HCT116 (cell line): Measurements from ENCODE around the gene RIT2. TPM values are rescaled to one million over a fixed set of nuclear protein-coding genes. Genes with fewer than 3 reads are reported as not detected.

Experiments used
- ATAC-seq: fragments of 200-7000 bp; cut with Tn5 transposase; 2 replicates; pipeline ENCODE4 v1.9.1; 2020; ENCODE audit warnings: mild to moderate bottlenecking, moderate library complexity
- BruUV-seq: library from RNA; stranded (reverse); fragments of 400-500 nt; replicated peaks from 2 replicates; lab custom pipeline; 2021; lab: Mats Ljungman, UMichigan
- CTCF ChIA-PET: fragments of 300-600 bp; sonication (Branson Sonifier 250); formaldehyde crosslinking; loops from one replicate; lab custom pipeline; 2021; ENCODE audit warnings: antibody characterized with exemption; lab: Charles Lee
- POLR2A ChIA-PET: fragments of 300-600, 350-600 bp; sonication (Branson Sonifier 250); formaldehyde crosslinking; loops from one replicate; lab custom pipeline; 2021; ENCODE audit warnings: antibody characterized with exemption; lab: Charles Lee
- RAD21 ChIA-PET, 2 experiments: fragments of 300-600 bp; sonication (Branson Sonifier 250); formaldehyde crosslinking; loops; one replicate each; lab custom pipeline; 2023; ENCODE audit warnings: low total read pairs in 2 of 2; ENCODE audit not compliant: uncharacterized antibody in 2 of 2, unreplicated experiment in 2 of 2, low non-redundant PET in 1 of 2; lab: Charles Lee
- DNase-seq: peaks from one replicate; pipeline ENCODE4 v3.0.0-alpha.2; 2010; ENCODE audit warnings: low read depth, low spot score
- H2AFZ ChIP-seq: fragments of 200-600 bp; shearing (Covaris generic), sonication (generic); 2 replicates; pipeline ENCODE4 v1.6.1; 2017; ENCODE audit warnings: low read depth, mixed run types, mixed read lengths, antibody characterized with exemption, low read length; ENCODE audit not compliant: poor library complexity, severe bottlenecking
- H3K27ac ChIP-seq: 2 replicates; pipeline ENCODE4 v1.5.1; 2012; ENCODE audit warnings: low read depth, low read length
- H3K27me3 ChIP-seq: fragments of 200-600 bp; sonication (generic); 2 replicates; pipeline ENCODE4 v1.6.1; 2016; ENCODE audit warnings: mixed run types, low read length, mixed read lengths; ENCODE audit not compliant: insufficient read depth
- H3K36me3 ChIP-seq, 2 experiments: fragments of 200-500 bp in 1 of 2; fragments of 200-600 bp in 1 of 2; sonication (Bioruptor generic) in 1 of 2; sonication (generic) in 1 of 2; 2 replicates each; pipeline versions ENCODE4 v1.5.1 to v1.6.1; 2014 to 2016; ENCODE audit warnings: low read length in 2 of 2, inconsistent platforms in 1 of 2, mixed read lengths in 1 of 2, mixed run types in 1 of 2; ENCODE audit not compliant: insufficient read depth in 2 of 2, control insufficient read depth in 1 of 2
- H3K4me1 ChIP-seq, 2 experiments: fragments of 200-600 bp in 1 of 2; sonication (generic) in 1 of 2; 2 replicates each; pipeline versions ENCODE4 v1.5.1 to v1.6.1; 2012 to 2017; ENCODE audit warnings: low read length in 2 of 2, inconsistent platforms in 1 of 2, mild to moderate bottlenecking in 1 of 2, mixed read lengths in 1 of 2, mixed run types in 1 of 2, moderate library complexity in 1 of 2; ENCODE audit not compliant: insufficient read depth in 2 of 2, control insufficient read depth in 1 of 2
- H3K4me2 ChIP-seq: fragments of 200-600 bp; sonication (generic); 2 replicates; pipeline ENCODE4 v1.6.1; 2017; ENCODE audit warnings: mixed run types, low read length, mixed read lengths
- H3K4me3 ChIP-seq, 2 experiments: fragments of 200-600 bp in 1 of 2; sonication (generic) in 1 of 2; replicated peaks in 1 of 2; 2 replicates each; pipeline ENCODE4 v1.5.1; 2011 to 2016; ENCODE audit warnings: low read length in 2 of 2, control low read depth in 1 of 2, low read depth in 1 of 2, mild to moderate bottlenecking in 1 of 2, mixed read lengths in 1 of 2, mixed run types in 1 of 2
- H3K79me2 ChIP-seq: fragments of 200-600 bp; sonication (generic); 2 replicates; pipeline ENCODE4 v1.6.1; 2017; ENCODE audit warnings: mild to moderate bottlenecking, mixed run types, low read length, moderate library complexity, mixed read lengths; ENCODE audit not compliant: insufficient read depth
- H3K9ac ChIP-seq: fragments of 200-600 bp; sonication (generic); 2 replicates; pipeline ENCODE4 v1.6.1; 2016; ENCODE audit warnings: low read length, mixed read lengths
- H3K9me2 ChIP-seq: fragments of 200-600 bp; sonication (generic), shearing (Covaris generic); 2 replicates; pipeline ENCODE4 v1.6.1; 2017; ENCODE audit warnings: mixed run types, mild to moderate bottlenecking, moderate library complexity; ENCODE audit not compliant: insufficient read depth
- H3K9me3 ChIP-seq, 2 experiments: fragments of 200-500 bp in 1 of 2; fragments of 200-600 bp in 1 of 2; sonication (Bioruptor generic) in 1 of 2; sonication (generic) in 1 of 2; 2 replicates each; pipeline ENCODE4 v1.6.1; 2014 to 2017; ENCODE audit warnings: low read length in 2 of 2, mixed read lengths in 2 of 2, inconsistent platforms in 1 of 2, low read depth in 1 of 2, mild to moderate bottlenecking in 1 of 2, mixed run types in 1 of 2, moderate library complexity in 1 of 2; ENCODE audit not compliant: control insufficient read depth in 1 of 2, insufficient read depth in 1 of 2
- H4K20me1 ChIP-seq: fragments of 200-600 bp; sonication (generic), shearing (Covaris generic); 2 replicates; pipeline ENCODE4 v1.6.1; 2017; ENCODE audit warnings: mixed run types, mild to moderate bottlenecking, moderate library complexity; ENCODE audit not compliant: insufficient read depth
- CBX3 ChIP-seq: IDR thresholded peaks from 2 replicates; pipeline ENCODE4 v1.6.1; 2012; ENCODE audit warnings: low read depth
- EGR1 ChIP-seq: IDR thresholded peaks from 2 replicates; pipeline ENCODE4 v1.6.1; 2012; ENCODE audit warnings: low read depth
- EZH2 ChIP-seq: fragments of 200-600 bp; sonication (generic); IDR thresholded peaks from 2 replicates; pipeline ENCODE4 v1.6.1; 2017; ENCODE audit warnings: antibody characterized with exemption, mixed run types
- EZH2phosphoT487 ChIP-seq: fragments of 200-600 bp; IDR thresholded peaks from 2 replicates; pipeline ENCODE4 v1.6.1; 2018; ENCODE audit warnings: antibody characterized with exemption, borderline replicate concordance
- JUND ChIP-seq: IDR thresholded peaks from 2 replicates; pipeline ENCODE4 v1.6.1; 2012
- POLR2A ChIP-seq: IDR thresholded peaks from 2 replicates; pipeline ENCODE4 v1.7.0; 2011; ENCODE audit warnings: borderline replicate concordance; ENCODE audit not compliant: insufficient read depth, insufficient read length; ENCODE audit errors: extremely low read depth
- POLR2AphosphoS5 ChIP-seq: IDR thresholded peaks from 2 replicates; pipeline ENCODE4 v1.6.1; 2011; ENCODE audit warnings: mild to moderate bottlenecking, low read depth, low read length, moderate library complexity
- RAD21 ChIP-seq: IDR thresholded peaks from 2 replicates; pipeline ENCODE4 v1.6.1; 2012; ENCODE audit warnings: low read depth, mild to moderate bottlenecking
- SP1 ChIP-seq: IDR thresholded peaks from 2 replicates; pipeline ENCODE4 v1.6.1; 2012; ENCODE audit warnings: low read depth
- SRF ChIP-seq: IDR thresholded peaks from 2 replicates; pipeline ENCODE4 v1.6.1; 2012; ENCODE audit warnings: low read depth
- TCF7L2 ChIP-seq: IDR thresholded peaks from 2 replicates; pipeline ENCODE4 v1.7.0; 2011; ENCODE audit warnings: borderline replicate concordance, inconsistent platforms; ENCODE audit not compliant: insufficient read depth, insufficient read length; ENCODE audit errors: extremely low read depth
- ZFX ChIP-seq: fragments of 450-650 bp; IDR thresholded peaks from 2 replicates; pipeline ENCODE4 v1.6.1; 2017
- ZNF274 ChIP-seq: fragments of 200-500 bp; sonication (Bioruptor generic); IDR thresholded peaks from 2 replicates; pipeline ENCODE4 v1.6.1; 2014; ENCODE audit warnings: mild to moderate bottlenecking, low read depth, low read length, inconsistent platforms
- intact Hi-C: fragments of 100-400 bp; cut with micrococcal nuclease; formaldehyde crosslinking; loops from 2 replicates; pipeline ENCODE4 v1.10.0; 2022
- total RNA-seq: library from RNA; stranded (reverse); gene quantifications from one replicate; pipeline ENCODE4 v1.2.1, GENCODE V29; 2021; ENCODE audit not compliant: unreplicated experiment
- TF ChIP-seq, protein P1 (sequence below): IDR thresholded peaks from 2 replicates; pipeline ENCODE4 v1.6.1; 2012
- TF ChIP-seq, protein P2 (sequence below): IDR thresholded peaks from 2 replicates; pipeline ENCODE4 v1.6.1; 2012; ENCODE audit warnings: low read depth
- TF ChIP-seq, protein P3 (sequence below): IDR thresholded peaks from 2 replicates; pipeline ENCODE4 v1.6.1; 2011; ENCODE audit warnings: mild to moderate bottlenecking, low read length, moderate library complexity; ENCODE audit not compliant: insufficient replicate concordance; ENCODE audit errors: extremely low read depth

RIT2 gene
- total RNA-seq, 1 experiment from 2014 or later: not detected

DNA sequence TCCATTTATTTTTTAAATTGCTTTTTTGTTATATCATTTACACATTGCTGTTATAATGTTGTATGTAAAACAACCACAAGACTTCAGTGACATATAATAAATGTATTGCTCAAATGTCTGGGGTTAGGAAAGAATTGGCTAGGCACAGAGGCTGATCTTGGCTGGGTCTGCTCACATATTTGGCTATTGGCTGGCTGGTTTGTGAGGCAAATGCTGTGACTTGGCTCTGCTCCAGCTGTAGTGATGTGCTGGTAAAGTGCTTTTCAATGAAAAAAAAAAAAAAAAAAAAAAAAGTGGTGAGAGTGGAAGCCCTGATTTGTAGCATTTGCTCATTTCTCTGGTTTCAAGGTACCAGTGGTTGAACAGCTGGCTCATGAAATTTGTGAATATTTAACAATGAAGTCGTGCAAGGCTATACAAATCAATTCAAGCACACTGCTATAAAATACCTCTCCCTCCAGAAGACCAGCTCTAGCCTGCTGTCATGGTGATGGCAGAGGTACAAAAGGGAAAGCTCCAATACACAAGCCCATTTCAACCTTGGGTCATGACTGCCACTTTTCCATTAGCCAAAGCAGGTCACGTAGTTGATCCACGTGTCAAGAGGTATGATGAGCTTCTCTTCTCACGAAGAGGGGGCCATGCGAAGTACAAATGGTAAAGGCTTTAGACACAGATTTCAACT lies 43.7 kb upstream of the RIT2 start:
- Histone ChIP-seq H3K4me1 (no peaks in the 10 kb centered on the region), H3K27ac (no peak overlapping the region), H3K36me3 (no peaks in the 10 kb centered on the region), H3K27me3 (no peaks in the 10 kb centered on the region), H3K9me2 (no peaks in the 10 kb centered on the region), H4K20me1 (no peaks in the 10 kb centered on the region), H2AFZ (no peak overlapping the region), H3K4me3 (no peak overlapping the region), H3K79me2 (no peaks in the 10 kb centered on the region), H3K9me3 (peaks cover 7 to 26% of the 10 kb centered on the region in 2 experiments; a peak in 2 of 4 replicates), H3K9ac (no peak overlapping the region), H3K4me2 (no peak overlapping the region)
- ChIA-PET CTCF (no interaction called here), POLR2A (no interaction called here), RAD21 (no interaction called here)
- ATAC-seq (no peak), DNase-seq (no peak)
- intact Hi-C loops: no loop called here
- no TSS peak for BruUV-seq
- TF ChIP-seq SRF (no peak), RAD21 (no peak)

DNA sequence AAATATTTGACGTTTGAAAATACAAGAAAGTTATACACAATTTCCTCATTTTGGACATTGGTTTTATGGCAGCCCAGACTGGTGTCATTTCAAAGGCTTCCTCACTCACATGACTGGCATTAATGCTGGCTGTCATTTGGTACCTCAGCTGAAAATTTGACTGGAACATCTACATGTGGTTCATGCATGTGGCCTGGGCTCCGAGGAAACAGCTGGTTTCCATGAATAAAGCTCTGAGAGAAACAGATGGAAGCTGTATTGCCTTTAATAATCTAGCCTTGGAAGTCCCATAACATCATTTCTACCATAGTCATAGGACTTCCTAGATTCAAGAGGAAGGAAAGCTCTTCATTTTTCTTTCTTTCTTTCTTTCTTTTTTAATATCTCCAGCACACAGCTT lies 42.9 kb upstream of the RIT2 start:
- ChIA-PET POLR2A (no interaction called here), RAD21 (no interaction called here), CTCF (no interaction called here)
- Histone ChIP-seq H2AFZ (no peak overlapping the region), H3K36me3 (no peaks in the 10 kb centered on the region), H3K4me2 (no peak overlapping the region), H3K4me3 (no peak overlapping the region), H3K9me3 (peaks cover 14 to 23% of the 10 kb centered on the region in 2 experiments; a peak in 2 of 4 replicates), H3K9me2 (no peaks in the 10 kb centered on the region), H3K4me1 (no peaks in the 10 kb centered on the region), H3K27me3 (no peaks in the 10 kb centered on the region), H4K20me1 (no peaks in the 10 kb centered on the region), H3K79me2 (no peaks in the 10 kb centered on the region), H3K27ac (no peak overlapping the region), H3K9ac (no peak overlapping the region)
- intact Hi-C loops: no loop called here
- BruUV-seq: no TSS peak
- ATAC-seq: no peak
- no peak for DNase-seq
- TF ChIP-seq, protein P1, sequence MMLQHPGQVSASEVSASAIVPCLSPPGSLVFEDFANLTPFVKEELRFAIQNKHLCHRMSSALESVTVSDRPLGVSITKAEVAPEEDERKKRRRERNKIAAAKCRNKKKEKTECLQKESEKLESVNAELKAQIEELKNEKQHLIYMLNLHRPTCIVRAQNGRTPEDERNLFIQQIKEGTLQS: no peak
- TF ChIP-seq SP1 (no peak), EZH2phosphoT487 (no peak), ZFX (no peak), ZNF274 (no peak), RAD21 (no peak), TCF7L2 (no peak), EZH2 (no peak), POLR2A (no peak), CBX3 (no peak), JUND (no peak), POLR2AphosphoS5 (no peak), EGR1 (no peak)
- TF ChIP-seq, protein P2, sequence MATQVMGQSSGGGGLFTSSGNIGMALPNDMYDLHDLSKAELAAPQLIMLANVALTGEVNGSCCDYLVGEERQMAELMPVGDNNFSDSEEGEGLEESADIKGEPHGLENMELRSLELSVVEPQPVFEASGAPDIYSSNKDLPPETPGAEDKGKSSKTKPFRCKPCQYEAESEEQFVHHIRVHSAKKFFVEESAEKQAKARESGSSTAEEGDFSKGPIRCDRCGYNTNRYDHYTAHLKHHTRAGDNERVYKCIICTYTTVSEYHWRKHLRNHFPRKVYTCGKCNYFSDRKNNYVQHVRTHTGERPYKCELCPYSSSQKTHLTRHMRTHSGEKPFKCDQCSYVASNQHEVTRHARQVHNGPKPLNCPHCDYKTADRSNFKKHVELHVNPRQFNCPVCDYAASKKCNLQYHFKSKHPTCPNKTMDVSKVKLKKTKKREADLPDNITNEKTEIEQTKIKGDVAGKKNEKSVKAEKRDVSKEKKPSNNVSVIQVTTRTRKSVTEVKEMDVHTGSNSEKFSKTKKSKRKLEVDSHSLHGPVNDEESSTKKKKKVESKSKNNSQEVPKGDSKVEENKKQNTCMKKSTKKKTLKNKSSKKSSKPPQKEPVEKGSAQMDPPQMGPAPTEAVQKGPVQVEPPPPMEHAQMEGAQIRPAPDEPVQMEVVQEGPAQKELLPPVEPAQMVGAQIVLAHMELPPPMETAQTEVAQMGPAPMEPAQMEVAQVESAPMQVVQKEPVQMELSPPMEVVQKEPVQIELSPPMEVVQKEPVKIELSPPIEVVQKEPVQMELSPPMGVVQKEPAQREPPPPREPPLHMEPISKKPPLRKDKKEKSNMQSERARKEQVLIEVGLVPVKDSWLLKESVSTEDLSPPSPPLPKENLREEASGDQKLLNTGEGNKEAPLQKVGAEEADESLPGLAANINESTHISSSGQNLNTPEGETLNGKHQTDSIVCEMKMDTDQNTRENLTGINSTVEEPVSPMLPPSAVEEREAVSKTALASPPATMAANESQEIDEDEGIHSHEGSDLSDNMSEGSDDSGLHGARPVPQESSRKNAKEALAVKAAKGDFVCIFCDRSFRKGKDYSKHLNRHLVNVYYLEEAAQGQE: no peak
- TF ChIP-seq, protein P3, sequence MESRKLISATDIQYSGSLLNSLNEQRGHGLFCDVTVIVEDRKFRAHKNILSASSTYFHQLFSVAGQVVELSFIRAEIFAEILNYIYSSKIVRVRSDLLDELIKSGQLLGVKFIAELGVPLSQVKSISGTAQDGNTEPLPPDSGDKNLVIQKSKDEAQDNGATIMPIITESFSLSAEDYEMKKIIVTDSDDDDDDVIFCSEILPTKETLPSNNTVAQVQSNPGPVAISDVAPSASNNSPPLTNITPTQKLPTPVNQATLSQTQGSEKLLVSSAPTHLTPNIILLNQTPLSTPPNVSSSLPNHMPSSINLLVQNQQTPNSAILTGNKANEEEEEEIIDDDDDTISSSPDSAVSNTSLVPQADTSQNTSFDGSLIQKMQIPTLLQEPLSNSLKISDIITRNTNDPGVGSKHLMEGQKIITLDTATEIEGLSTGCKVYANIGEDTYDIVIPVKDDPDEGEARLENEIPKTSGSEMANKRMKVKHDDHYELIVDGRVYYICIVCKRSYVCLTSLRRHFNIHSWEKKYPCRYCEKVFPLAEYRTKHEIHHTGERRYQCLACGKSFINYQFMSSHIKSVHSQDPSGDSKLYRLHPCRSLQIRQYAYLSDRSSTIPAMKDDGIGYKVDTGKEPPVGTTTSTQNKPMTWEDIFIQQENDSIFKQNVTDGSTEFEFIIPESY: no peak
